Neural progenitor cell (in vitro differentiated cells): ENCODE measurements around the gene SEMA6A.

Experiments used
- CTCF ChIP-seq: fragments of 200-600 bp; sonication (generic); IDR thresholded peaks from 2 replicates; pipeline ENCODE4 v1.5.1; 2017; ENCODE audit warnings: antibody characterized with exemption, mild to moderate bottlenecking
- EZH2phosphoT487 ChIP-seq: fragments of 200-600 bp; sonication (generic); IDR thresholded peaks from 2 replicates; pipeline ENCODE4 v1.6.1; 2017; ENCODE audit warnings: antibody characterized with exemption

GRCh38 chr5:116445311-116445710 lies 129.3 kb downstream of the SEMA6A start:
- TF ChIP-seq CTCF (no peak), EZH2phosphoT487 (no peak)
